Endodermal cell (in vitro differentiated cells): ENCODE data around the gene SSBP2. TPM values are rescaled to one million over a fixed set of nuclear protein-coding genes. Genes with fewer than 3 reads are reported as not detected.

ENCODE experiments used
- DNase-seq: peaks from one replicate; pipeline ENCODE4 v3.0.0-alpha.2; 2017
- H3K27ac ChIP-seq: 2 replicates; pipeline ENCODE4 v1.5.1; 2013; ENCODE audit warnings: mild to moderate bottlenecking, low read depth, low read length, moderate library complexity
- H3K27me3 ChIP-seq: 2 replicates; pipeline ENCODE4 v1.6.1; 2013; ENCODE audit warnings: mild to moderate bottlenecking, low read length, moderate library complexity; ENCODE audit not compliant: insufficient read depth, control insufficient read depth, poor library complexity, severe bottlenecking
- H3K36me3 ChIP-seq: 2 replicates; pipeline ENCODE4 v1.7.0; 2013; ENCODE audit warnings: mild to moderate bottlenecking, low read length, moderate library complexity; ENCODE audit not compliant: control insufficient read depth, insufficient read depth
- H3K4me1 ChIP-seq: one replicate; pipeline ENCODE4 v1.7.0; 2013; ENCODE audit warnings: low read length; ENCODE audit not compliant: control insufficient read depth, insufficient read depth
- H3K4me3 ChIP-seq: 2 replicates; pipeline ENCODE4 v1.5.1; 2013; ENCODE audit warnings: mild to moderate bottlenecking, low read length, moderate library complexity
- H3K9ac ChIP-seq: 2 replicates; pipeline ENCODE4 v1.6.1; 2013; ENCODE audit warnings: mild to moderate bottlenecking, low read length, moderate library complexity; ENCODE audit not compliant: poor library complexity, severe bottlenecking; ENCODE audit errors: extremely low read depth
- H3K9me3 ChIP-seq: 2 replicates; pipeline ENCODE4 v1.6.1; 2013; ENCODE audit warnings: mild to moderate bottlenecking, low read length, moderate library complexity; ENCODE audit not compliant: control insufficient read depth
- H3K27ac Mint-ChIP-seq: 2 replicates; pipeline ENCODE4 v1.8.0; 2020; ENCODE audit warnings: mixed read lengths
- H3K27me3 Mint-ChIP-seq: 2 replicates; pipeline ENCODE4 v1.8.0; 2021; ENCODE audit warnings: mild to moderate bottlenecking, mixed read lengths; ENCODE audit not compliant: insufficient read depth
- H3K36me3 Mint-ChIP-seq: 2 replicates; pipeline ENCODE4 v1.8.0; 2020; ENCODE audit warnings: low read depth, mixed read lengths
- H3K4me1 Mint-ChIP-seq: 2 replicates; pipeline ENCODE4 v1.8.0; 2020; ENCODE audit warnings: mixed read lengths
- H3K4me3 Mint-ChIP-seq: 2 replicates; pipeline ENCODE4 v1.8.0; 2020; ENCODE audit warnings: mild to moderate bottlenecking, moderate library complexity, mixed read lengths
- H3K9me3 Mint-ChIP-seq: 2 replicates; pipeline ENCODE4 v1.8.0; 2020; ENCODE audit warnings: mild to moderate bottlenecking, mixed read lengths
- CTCF ChIP-seq: fragments of 200-600 bp; sonication (generic); conservative IDR thresholded peaks from 2 replicates; pipeline ENCODE4 v1.5.0; 2021; ENCODE audit warnings: antibody characterized with exemption, mild to moderate bottlenecking
- WGBS, 2 experiments: methylation state at CpG; one replicate each; pipeline versions ENCODE4 v1.1.5 to v1.1.7; 2013; ENCODE audit warnings: missing lambda C conversion rate in 2 of 2, mixed read lengths in 1 of 2; ENCODE audit not compliant: insufficient coverage in 1 of 2, insufficient read length in 1 of 2; 5-methylcytosine and 5-hydroxymethylcytosine counted together
- total RNA-seq, 2 donors: library from RNA; stranded (reverse); fragmentation: NEBNext Ultra II Directional in 1 of 2; extraction: Animal tissue kit (Norgen Biotek cat#: 25700) in 1 of 2; gene quantifications; 2 replicates in 1 of 2; 3 replicates in 1 of 2; pipeline ENCODE4 v1.2.1, GENCODE V29; 2021

SSBP2 gene
- total RNA-seq, 2 donors from 2014 or later, result 27.5 to 30.2 TPM

DNA sequence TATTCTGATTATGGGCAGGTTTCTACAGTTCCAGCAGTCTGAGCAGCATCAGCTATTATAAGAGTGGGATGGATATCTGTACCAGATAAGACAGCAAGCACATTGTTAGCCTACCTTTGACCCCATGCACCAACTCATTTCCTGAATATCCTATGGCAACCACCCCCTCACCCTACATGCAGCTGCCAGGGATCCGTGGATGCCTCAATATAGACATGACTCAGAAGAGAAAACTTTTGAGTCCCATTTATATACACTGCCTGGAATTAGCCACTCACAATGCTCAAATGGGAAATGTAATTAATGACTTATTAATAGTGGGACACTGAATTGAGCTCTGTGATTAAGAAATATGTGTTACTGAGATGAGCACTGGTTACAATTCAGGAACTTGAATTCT lies 124.4 kb downstream of the SSBP2 start:
- DNase-seq, result no peak
- no peaks in the 10 kb centered on the region for H3K36me3 ChIP-seq
- H3K36me3 Mint-ChIP-seq, result peaks cover 3% of the 10 kb centered on the region
- no peaks in the 10 kb centered on the region for H3K4me1 ChIP-seq
- H3K9me3 Mint-ChIP-seq, result peaks cover 6% of the 10 kb centered on the region
- H3K4me3 ChIP-seq, result no peak overlapping the region
- no peak overlapping the region for H3K9ac ChIP-seq
- WGBS, 2 experiments, result 90% methylated on average over 1 of the region's 1 CpG; no CpG with 5 or more reads in 1 of the 2 experiments
- H3K4me3 Mint-ChIP-seq, result no peak overlapping the region
- no peaks in the 10 kb centered on the region for H3K9me3 ChIP-seq
- no peaks in the 10 kb centered on the region for H3K27me3 Mint-ChIP-seq
- no peaks in the 10 kb centered on the region for H3K27me3 ChIP-seq
- no peak for TF ChIP-seq CTCF
- no peak overlapping the region for H3K27ac ChIP-seq
- H3K27ac Mint-ChIP-seq, result no peak overlapping the region
- peaks cover 1% of the 10 kb centered on the region for H3K4me1 Mint-ChIP-seq

DNA sequence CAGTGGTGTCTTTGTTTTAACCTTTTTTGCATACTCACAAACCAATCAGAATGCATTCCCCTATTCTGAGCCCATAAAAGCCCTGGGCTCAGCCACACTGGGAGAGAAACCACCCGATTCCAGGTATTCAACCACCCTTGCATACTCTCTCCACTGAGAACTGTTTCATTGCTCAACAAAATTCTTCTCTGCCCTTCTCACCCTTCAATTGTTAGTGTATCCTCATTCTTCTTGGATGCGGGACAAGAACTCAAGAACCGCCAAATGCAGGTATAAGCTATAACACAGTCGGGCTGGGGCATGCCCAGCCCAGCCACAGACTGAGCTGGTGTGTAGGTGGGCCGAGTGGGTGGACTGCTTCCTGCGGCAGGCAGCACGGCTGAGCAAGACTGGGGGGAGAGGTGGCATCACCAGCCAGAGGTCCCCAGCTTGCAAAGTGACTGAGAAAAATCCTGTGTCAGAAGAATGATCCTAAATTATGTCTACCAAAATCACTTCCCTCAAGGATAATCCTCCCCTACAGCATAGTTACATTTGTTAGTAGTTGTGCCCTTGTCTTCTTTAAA lies 141.0 kb downstream of the SSBP2 start:
- DNase-seq, result no peak
- no peaks in the 10 kb centered on the region for H3K27me3 Mint-ChIP-seq
- no peak for TF ChIP-seq CTCF
- peaks cover 18% of the 10 kb centered on the region for H3K9me3 ChIP-seq
- no peaks in the 10 kb centered on the region for H3K36me3 ChIP-seq
- WGBS, 2 experiments, result 90 to 95% methylated on average over 3 to 7 of the region's 7 CpGs
- H3K9ac ChIP-seq, result no peak overlapping the region
- H3K36me3 Mint-ChIP-seq, result peaks cover 24% of the 10 kb centered on the region
- H3K27ac Mint-ChIP-seq, result no peak overlapping the region
- H3K9me3 Mint-ChIP-seq, result peaks cover 17% of the 10 kb centered on the region
- peaks cover 9% of the 10 kb centered on the region for H3K27me3 ChIP-seq
- H3K4me1 ChIP-seq, result peaks cover 3% of the 10 kb centered on the region
- peaks cover 11% of the 10 kb centered on the region for H3K4me1 Mint-ChIP-seq
- H3K4me3 Mint-ChIP-seq, result no peak overlapping the region
- no peak overlapping the region for H3K4me3 ChIP-seq
- H3K27ac ChIP-seq, result no peak overlapping the region

DNA sequence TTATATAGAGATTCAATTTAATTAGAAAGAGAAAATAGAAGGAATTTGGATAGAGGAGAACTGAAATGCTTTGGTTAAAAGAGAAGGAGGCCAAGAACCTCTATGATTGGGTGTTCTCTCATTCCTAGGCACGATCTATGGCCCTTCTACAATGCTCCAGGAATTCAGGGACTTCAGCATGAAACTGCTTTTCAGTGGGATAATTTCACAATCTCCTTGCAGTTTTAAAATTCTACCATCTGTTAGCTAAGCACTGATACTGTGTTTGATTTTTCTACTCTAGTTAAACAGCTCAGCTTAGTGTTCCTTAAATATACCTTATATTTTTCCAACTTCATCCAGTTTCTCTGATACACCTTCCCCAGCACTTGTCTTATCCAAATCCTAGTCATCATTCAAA lies 141.9 kb downstream of the SSBP2 start:
- H3K4me3 Mint-ChIP-seq, result no peak overlapping the region
- H3K4me3 ChIP-seq, result no peak overlapping the region
- 89 to 100% methylated on average over 1 of the region's 1 CpG for WGBS, 2 experiments
- H3K4me1 Mint-ChIP-seq, result peaks cover 11% of the 10 kb centered on the region
- no peak for DNase-seq
- peaks cover 9% of the 10 kb centered on the region for H3K27me3 ChIP-seq
- H3K27ac Mint-ChIP-seq, result no peak overlapping the region
- no peak overlapping the region for H3K27ac ChIP-seq
- H3K36me3 Mint-ChIP-seq, result peaks cover 19% of the 10 kb centered on the region
- H3K4me1 ChIP-seq, result peaks cover 3% of the 10 kb centered on the region
- H3K9me3 Mint-ChIP-seq, result peaks cover 12% of the 10 kb centered on the region
- H3K9me3 ChIP-seq, result peaks cover 18% of the 10 kb centered on the region
- no peaks in the 10 kb centered on the region for H3K36me3 ChIP-seq
- no peaks in the 10 kb centered on the region for H3K27me3 Mint-ChIP-seq
- no peak for TF ChIP-seq CTCF
- H3K9ac ChIP-seq, result no peak overlapping the region
